PC-3 (cell line): Measurements from ENCODE around the gene ARHGAP22.

Experiments
- CTCF ChIP-seq: fragments of 300-600 bp; sonication (generic); conservative IDR thresholded peaks from 2 replicates; pipeline ENCODE4 v1.5.1; 2017; ENCODE audit warnings: antibody characterized with exemption, low read depth, mild to moderate bottlenecking, low read length
- EZH2 ChIP-seq: fragments of 300-600 bp; sonication (generic); IDR thresholded peaks from one replicate; pipeline ENCODE4 v1.6.1; 2017; ENCODE audit warnings: antibody characterized with exemption, mild to moderate bottlenecking, low read length; ENCODE audit not compliant: unreplicated experiment
- EZH2phosphoT487 ChIP-seq: fragments of 300-600 bp; sonication (generic); IDR thresholded peaks from 2 replicates; pipeline ENCODE4 v1.6.1; 2018; ENCODE audit warnings: mild to moderate bottlenecking, antibody characterized with exemption, low read length, borderline replicate concordance

GRCh38 chr10:48520184-48520506 is 84.7 kb downstream of the ARHGAP22 start:
- TF ChIP-seq CTCF: no peak
- no peak for TF ChIP-seq EZH2
- TF ChIP-seq EZH2phosphoT487: no peak
